NCI-H345 (cell line): ENCODE results near the gene PTPN6.

Experiments
- DNase-seq: peaks from one replicate; lab custom pipeline; 2025; lab: John Stamatoyannopoulos, UW

The PTPN6 gene

DNA sequence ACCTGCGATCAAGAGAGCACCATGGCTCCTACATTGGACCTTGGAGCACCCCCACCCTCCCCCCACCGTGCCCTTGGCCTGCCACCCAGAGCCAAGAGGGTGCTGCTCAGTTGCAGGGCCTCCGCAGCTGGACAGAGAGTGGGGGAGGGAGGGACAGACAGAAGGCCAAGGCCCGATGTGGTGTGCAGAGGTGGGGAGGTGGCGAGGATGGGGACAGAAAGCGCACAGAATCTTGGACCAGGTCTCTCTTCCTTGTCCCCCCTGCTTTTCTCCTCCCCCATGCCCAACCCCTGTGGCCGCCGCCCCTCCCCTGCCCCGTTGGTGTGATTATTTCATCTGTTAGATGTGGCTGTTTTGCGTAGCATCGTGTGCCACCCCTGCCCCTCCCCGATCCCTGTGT is 9.4 kb upstream of the PTPN6 start:
- no peak for DNase-seq

DNA sequence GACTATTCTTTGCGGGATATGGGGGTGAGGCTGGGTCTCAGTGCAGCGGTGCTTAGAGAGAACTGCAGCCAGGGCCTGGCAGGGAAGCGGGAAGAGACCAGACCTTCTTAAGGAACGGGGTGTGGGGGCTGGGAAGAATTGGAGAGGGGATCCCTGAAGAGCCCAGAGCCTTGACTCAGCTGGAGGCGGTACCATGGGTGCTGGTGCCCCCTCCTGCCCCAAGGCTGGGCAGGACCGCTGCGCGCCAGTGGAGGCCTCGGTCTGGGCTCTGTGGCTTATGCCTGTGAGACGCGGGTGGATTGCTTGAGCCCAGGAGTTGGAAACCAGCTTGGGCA is 8.9 kb upstream of the PTPN6 start:
- no peak for DNase-seq

DNA sequence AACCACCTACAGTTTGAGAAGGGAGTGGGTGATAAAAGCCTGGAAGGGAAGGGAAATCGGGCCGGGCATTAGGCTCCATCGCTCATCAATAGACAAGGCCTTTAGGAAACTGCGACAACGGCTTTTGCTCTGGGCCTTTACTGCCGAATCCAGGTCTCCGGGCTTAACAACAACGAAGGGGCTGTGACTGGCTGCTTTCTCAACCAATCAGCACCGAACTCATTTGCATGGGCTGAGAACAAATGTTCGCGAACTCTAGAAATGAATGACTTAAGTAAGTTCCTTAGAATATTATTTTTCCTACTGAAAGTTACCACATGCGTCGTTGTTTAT is 7.8 kb upstream of the PTPN6 start:
- peak; percentile 90 for DNase-seq

DNA sequence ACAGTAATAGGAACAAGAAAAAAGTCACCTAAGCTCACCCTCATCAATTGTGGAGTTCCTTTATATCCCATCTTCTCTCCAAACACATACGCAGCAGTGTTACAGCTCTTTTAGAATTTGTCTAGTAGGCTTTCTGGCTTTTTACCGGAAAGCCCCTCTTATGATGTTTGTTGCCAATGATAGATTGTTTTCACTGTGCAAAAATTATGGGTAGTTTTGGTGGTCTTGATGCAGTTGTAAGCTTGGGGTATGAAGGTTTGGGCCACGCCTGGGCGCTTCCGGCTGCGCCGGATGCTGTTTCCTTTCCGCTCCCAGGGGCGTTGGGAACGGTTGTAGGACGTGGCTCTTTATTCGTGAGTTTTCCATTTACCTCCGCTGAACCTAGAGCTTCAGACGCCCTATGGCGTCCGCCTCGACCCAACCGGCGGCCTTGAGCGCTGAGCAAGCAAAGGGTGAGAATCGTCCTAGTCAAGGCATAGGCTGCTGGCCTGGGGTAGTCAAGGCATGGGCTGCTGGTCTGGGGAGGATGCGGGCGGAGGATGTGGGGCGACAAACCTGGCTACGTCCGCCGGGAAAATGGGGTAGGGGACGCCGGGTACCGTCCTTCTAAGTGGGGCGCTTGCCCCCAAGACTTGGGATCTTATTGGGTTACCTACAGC is 7.3 kb upstream of the PTPN6 start, which contains the start of the genes C12orf57 and RNU7-1:
TSS of gene C12orf57 (plus strand) at position 301 of the 659 bp plus-strand sequence. CDS start at position 401, 100 bp downstream.
TSS of gene RNU7-1 (plus strand) at position 95 of the 659 bp plus-strand sequence.
- DNase-seq = peak; percentile 84

DNA sequence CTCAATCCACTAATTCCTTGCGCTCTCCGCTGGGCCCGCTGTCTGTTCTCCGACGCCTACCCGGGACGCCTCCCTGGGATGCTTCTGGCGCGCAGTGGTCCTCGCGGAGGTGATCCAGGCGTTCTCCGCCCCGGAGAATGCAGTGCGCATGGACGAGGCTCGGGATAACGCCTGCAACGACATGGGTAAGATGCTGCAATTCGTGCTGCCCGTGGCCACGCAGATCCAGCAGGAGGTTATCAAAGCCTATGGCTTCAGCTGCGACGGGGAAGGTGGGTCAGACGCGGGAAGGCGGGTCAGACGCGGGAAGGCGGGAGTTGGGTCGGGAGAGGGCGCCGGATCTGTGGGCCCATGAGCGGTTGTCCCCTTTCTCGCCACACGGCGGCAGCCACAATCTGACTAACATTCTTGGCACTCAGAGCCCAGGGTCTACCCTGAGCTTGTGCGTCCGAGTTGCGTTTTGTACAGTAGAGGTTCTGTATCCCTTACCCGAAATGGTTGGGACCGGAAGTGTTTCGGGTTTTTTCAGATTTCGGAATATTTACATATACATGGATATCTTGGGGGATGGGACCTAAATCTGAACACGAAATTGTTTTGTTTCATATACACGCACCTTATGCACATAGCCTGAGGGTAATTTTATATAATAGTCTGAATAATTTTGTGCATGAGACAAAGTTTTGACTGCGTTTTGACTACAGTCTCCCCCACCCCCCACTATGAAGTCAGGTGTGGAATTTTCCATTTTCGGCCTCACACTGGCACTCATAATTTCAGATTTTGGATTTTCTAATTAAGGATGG is 6.6 kb upstream of the PTPN6 start:
- DNase-seq = peak; percentile 96

DNA sequence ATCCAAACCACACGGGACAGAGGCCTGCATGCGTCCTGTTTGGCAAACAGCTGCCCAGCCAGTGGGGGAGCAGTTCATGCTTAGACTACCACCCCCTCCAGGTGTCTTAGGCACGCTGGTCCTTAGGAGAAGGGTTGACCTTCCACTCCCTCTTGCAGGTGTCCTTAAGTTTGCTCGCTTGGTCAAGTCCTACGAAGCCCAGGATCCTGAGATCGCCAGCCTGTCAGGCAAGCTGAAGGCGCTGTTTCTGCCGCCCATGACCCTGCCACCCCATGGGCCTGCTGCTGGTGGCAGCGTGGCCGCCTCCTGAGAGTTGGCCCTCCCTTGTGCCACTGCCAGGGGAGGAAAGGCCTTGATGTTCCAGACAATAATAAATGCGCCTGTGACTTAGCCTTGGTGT is 5.5 kb upstream of the PTPN6 start:
- no peak for DNase-seq

DNA sequence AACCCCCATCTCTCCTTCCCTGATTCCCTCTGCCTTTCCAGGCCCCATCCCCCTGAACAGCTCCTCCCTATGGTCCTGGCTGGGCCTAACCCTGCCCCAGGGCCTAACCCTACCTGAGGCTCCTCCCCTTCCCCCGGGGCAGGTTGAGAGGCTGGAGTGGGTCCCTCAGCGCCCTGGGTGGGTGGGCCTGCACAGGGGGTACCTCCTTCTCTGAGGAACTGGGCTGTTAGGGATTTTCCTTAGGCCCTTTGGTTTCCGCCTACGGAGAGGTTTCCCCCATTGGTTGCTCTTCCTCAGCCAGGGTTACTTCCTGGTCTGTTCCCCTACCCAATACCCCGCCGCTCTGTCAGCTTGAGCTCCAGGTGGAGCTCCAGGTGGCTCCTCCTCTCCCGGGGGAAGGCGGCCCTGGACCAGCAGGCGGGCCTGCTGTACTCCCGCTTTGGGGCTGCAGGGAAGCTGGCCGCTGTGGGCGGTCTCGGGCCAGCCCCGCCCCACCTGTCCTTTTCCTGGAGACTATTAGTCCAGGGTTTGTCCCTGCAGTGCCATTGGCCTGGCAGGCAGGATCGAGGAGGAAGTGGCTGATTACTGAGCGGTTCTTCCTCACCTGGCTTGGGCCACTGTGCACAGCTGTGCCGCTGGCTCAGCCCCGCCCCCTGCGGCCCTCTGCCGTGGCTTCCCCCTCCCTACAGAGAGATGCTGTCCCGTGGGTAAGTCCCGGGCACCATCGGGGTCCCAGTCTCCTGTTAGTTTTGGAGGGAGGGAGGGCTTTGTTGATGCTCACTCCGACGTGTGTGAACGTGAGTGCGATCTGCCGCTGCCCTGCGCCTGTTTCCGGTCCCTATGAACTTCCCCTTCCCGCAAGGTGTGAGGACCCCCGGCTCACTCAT is 4.9 kb upstream of the PTPN6 start:
- DNase-seq = peak; percentile 96

DNA sequence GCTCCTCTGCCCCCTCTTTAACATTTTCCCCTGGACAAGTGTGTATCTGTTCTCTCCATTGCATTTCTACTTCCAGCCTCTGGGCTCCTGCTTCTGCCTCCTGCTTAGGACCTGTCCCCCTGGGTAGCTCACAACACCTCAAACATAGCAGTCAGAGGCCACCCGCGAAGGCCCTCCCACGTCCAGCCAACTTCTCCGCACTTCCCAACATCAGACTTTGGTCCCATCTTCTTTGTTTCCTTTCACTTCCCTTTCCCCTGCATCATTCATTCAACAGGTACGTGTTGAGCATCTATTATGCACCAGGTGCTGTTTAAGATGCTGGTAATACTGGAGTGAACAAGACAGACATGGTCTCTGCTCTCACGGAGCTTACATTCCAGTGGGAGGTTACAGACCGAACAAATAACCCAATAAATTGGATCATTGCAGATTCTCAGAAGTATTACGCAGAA is 4.2 kb upstream of the PTPN6 start:
- no peak for DNase-seq

DNA sequence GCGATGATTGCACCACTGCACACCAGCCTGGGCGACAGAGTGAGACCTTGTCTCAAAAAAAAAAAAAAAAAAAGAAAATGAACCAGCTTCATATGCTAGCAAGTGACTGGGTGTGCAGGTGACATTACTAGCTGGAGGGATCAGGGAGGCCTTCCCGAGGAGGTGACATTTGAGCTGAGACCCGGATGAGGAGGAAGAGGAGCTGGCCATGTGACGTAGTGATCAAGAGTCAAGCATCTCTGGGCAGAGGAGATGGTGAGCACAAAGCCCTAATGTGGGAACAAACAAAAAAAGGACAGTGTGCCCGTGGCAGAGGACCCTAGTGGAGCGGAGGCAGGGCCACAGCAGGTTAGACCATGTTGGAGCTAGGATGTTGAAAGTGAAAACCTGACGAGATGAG is 3.5 kb upstream of the PTPN6 start:
- DNase-seq = no peak

DNA sequence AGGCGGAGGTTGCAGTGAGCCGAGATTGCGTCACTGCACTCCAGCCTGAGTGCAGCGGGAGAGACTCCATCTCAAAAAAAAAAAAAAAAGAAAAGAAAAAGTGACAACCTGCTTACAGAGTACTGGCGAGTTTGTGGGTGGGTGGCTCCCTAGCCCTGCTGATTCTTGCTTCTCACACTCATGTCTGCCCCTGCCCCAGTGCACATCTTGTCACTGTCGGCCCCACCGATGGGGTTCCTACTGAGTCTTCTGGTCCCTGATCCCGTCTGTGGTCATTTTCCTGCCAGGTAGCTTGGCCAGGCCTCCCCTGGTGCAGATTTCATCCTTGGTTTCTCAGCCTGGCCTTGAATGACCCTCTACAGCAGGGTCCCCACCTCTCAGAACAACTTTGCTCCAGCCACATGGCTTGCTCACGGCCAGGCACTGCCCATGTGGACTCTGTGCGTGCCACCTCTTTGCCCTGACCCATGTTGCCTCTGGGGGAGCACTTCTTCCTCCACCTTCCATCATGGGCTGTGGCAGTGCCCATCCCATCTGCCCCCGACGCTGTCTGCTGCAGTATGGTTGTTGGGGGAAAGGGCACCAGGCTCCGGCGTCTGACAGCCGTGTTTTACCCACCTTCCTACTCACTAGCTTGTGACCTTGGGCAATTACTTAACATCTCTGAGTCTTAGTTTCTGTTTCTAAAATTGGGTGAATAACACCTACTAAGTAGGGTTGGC is 2.1 kb upstream of the PTPN6 start:
- DNase-seq = no peak

DNA sequence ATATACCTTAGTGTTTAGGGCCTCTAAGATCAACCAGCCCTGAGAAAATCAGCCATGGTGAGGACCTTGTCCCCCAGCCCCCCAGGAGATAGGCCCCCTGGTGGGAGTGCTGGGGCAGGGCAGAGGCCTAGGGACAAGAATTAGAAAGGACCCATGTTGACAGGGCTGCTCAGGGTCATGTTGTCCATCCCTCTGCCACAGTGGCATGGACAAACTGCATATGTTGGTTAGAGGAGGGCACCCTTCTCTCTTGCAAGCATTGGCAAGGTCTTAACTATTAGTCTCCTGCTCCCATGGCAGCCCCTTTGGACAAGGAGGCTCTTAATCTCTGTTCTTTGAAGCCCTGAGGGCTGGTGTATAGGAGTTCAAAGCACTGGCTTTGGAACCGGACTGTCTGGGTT is 755 bp upstream of the PTPN6 start:
- no peak for DNase-seq

DNA sequence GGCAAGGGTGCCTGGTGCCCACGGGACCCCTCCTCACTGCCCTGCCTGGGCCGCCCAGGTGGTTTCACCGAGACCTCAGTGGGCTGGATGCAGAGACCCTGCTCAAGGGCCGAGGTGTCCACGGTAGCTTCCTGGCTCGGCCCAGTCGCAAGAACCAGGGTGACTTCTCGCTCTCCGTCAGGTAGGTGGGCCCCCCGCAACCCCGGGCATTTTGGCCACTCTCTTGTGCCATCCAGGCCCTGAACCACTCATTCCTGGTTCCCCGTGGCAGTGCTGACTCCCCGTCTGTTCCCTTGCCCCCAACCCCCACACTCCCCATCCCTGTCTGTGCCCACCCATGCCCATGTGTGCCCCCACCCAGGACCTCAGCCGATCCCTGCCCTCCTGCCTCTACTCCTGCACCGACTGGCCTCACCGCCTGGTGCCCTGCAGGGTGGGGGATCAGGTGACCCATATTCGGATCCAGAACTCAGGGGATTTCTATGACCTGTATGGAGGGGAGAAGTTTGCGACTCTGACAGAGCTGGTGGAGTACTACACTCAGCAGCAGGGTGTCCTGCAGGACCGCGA is 480 bp downstream of the PTPN6 start:
- no peak for DNase-seq

DNA sequence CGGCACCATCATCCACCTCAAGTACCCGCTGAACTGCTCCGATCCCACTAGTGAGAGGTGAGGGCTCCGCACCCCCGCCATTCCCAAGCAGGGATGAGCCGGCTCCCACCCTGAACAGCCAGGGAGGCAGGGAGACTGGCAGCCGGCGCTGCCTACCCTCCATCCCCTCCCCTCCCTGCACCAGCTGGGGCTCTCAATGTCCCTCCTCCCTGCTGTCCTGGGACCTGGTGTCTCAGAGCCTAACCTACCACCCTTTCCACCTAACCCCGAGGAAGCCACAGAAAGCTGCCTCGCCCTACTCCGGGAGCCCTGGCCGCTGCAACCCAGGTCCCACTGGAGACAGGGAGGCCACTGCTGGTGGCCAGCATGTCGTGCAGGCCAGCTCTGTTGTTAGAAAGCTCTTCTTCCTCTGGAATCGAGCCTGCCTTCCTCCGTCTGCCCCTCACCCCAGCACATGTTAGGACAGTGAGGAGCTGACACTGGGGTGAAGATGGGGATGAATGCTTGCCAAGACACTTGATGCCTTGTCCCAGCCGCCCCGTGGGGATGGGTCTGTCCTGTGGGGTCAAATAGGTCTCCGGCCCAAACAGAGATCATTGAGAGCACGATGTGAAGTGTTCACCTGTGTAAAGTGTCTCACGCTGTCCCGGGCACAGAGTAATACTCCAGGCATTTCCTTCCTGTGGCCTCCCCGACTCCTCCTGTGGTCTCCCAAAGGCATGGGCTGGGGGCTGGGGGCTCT is 1.1 kb downstream of the PTPN6 start:
- no peak for DNase-seq

DNA sequence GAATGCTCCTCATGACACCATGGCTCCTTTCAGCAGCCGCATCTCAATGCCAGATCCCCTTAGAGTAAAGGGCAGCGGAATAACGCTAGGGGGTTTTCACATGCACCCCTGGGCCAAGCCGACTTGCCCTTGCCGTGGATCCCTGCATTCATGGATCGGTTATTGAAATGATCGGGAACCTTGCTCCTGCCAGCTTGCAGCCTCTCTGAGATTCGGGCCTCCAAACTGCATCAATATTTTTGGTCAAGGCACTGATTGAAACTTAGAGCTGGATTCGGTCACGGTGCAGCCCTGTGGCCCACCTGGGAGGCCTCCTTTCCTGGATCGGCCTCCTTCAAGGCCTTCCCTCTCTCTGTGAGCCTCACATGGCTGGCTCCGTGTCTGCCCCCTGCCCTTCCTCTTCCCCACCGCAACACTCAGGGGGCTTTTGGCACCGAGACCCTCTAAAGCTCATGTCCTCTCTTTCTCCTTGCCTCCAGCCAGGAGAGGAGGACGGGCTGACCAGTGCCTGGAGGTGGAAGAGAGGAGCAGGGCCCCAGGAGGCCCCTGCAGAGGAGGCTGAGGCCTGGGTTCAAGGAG is 1.8 kb downstream of the PTPN6 start:
- no peak for DNase-seq

DNA sequence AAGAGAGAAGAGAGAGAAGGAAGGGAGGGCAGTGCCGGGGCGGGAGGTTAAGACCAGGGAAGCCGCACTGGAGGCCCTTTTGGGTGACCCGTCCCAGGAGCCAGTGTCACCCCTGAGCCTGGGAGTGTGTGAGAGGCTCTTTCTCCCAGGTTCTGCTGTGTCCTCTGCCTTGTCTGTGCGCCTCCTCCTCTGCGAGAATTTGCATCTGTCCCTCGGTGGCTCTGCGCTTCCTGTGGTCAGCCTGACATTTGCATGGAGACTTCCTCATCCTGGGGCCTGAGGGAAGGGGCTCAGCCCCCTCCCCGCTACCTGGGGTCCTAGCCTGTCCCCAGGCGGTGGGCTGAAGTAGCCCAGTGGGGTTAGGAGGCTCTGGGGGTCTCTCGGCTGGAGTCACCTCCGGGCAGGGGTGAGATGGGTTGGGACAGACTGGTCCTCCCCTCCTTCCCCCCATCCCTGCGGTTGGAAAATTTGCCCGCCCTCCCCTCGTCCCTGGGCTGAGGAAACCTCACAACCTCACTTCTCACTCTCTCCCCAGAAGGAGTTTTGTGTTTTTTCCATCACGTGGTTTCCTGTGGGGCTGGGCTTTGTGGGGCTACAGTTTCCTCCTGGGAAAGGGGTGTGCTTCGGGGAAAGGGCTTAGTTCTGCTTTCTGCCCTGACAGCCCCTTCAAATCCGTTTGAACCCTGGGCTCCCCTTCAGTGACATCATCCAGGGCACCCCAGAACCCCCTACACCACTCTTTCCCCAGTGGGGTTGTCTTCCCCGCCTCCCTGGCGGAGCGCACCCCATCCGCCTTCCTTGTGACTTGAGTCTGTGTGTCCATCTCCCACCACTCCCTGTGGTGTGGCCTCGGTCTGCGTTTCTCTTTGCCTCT is 2.5 kb downstream of the PTPN6 start:
- no peak for DNase-seq

DNA sequence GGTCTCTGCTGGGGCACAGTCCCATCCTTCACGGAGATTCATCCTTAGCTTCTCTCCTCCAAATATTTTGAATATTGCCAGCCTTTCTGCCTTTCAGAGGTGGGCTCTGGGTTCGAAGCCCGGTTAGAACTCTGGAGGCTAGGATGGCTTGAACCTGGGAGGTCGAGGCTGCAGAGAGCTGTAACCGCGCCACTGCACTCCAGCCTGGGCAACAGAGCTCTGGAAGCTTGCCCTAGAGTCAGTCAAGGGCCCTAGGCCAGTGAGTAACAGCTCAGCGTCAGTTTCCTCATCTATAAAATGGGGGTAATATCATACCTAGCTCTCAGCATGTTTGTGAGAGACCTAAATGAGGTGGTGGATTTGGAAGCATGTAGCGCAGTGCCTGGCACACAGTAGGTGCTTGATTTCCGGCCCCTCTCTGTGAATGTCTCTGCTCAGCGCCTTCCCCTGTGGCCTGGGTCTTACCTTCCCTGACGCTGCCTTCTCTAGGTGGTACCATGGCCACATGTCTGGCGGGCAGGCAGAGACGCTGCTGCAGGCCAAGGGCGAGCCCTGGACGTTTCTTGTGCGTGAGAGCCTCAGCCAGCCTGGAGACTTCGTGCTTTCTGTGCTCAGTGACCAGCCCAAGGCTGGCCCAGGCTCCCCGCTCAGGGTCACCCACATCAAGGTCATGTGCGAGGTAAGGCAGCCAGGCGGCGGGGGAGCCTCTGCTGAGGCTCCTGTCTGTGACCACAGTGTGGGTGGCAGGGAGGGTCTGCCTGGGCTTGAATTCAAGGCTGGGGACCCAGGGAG is 3.4 kb downstream of the PTPN6 start:
- no peak for DNase-seq

DNA sequence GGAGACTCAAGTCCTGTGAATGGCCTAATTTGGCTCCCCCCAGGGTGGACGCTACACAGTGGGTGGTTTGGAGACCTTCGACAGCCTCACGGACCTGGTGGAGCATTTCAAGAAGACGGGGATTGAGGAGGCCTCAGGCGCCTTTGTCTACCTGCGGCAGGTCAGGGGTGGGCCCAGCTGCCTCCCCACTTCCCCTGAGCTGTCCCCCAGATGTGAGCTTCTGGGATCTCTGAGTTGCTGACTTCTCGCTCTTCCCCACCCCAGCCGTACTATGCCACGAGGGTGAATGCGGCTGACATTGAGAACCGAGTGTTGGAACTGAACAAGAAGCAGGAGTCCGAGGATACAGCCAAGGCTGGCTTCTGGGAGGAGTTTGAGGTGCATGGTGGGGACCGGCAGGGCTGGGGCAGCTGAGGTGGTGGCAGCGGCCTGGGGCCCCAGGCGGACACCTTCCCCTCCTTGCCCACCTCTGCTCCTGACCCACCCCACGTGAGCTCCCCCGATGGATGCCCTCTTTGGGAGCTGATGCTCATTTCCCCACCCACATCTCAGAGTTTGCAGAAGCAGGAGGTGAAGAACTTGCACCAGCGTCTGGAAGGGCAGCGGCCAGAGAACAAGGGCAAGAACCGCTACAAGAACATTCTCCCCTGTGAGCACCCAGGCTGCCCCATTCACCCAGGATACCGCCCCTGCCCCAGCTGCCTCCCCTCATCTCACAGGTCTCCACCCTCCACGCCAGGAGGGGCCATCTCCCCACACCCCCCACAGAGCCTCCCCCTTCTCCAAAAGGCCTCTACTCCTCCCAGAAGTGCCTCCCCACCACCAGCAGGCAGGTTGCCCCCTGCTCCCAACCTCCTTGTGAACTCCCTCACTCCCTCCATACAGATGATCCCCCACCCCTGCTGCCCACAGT is 4.2 kb downstream of the PTPN6 start:
- no peak for DNase-seq
